AG04449 (cell line): Measurements from ENCODE around the gene VPS13A.

ENCODE experiments used
- CTCF ChIA-PET: fragments of 350-600 bp; formaldehyde crosslinking; extraction: SDS; loops from one replicate; lab custom pipeline; 2021; ENCODE audit warnings: antibody characterized with exemption; lab: Yijun Ruan, JAX
- POLR2A ChIA-PET: fragments of 400-600, 350-600 bp; formaldehyde crosslinking; extraction: SDS; loops from one replicate; lab custom pipeline; 2020; ENCODE audit warnings: antibody characterized with exemption, inconsistent platforms; lab: Yijun Ruan, JAX
- DNase-seq: peaks from one replicate; pipeline ENCODE4 v3.0.0-alpha.2; 2010; ENCODE audit warnings: low read depth, low spot score
- H3K4me3 ChIP-seq: 2 replicates; pipeline ENCODE4 v1.5.1; 2011; ENCODE audit warnings: low read depth, mild to moderate bottlenecking, control low read depth, low read length
- TF ChIP-seq, protein P1 (sequence below): IDR thresholded peaks from one replicate; pipeline ENCODE4 v1.5.1; 2011; ENCODE audit warnings: mild to moderate bottlenecking, moderate library complexity, low read length, control low read depth, inconsistent platforms; ENCODE audit not compliant: insufficient read depth; ENCODE audit errors: missing control alignments

Gene VPS13A

GRCh38 chr9:77424993-77425392 is 247.7 kb downstream of the VPS13A start:
- DNase-seq, result no peak
- CTCF ChIA-PET, result interaction anchor here (0.8 to 4.9 kb wide), 4 partner anchors 8 to 36 kb away, joined by 3 to 42 read pairs (median 10); no protein-coding TSS in a partner anchor
- POLR2A ChIA-PET, result no interaction called here
- TF ChIP-seq, protein P1, sequence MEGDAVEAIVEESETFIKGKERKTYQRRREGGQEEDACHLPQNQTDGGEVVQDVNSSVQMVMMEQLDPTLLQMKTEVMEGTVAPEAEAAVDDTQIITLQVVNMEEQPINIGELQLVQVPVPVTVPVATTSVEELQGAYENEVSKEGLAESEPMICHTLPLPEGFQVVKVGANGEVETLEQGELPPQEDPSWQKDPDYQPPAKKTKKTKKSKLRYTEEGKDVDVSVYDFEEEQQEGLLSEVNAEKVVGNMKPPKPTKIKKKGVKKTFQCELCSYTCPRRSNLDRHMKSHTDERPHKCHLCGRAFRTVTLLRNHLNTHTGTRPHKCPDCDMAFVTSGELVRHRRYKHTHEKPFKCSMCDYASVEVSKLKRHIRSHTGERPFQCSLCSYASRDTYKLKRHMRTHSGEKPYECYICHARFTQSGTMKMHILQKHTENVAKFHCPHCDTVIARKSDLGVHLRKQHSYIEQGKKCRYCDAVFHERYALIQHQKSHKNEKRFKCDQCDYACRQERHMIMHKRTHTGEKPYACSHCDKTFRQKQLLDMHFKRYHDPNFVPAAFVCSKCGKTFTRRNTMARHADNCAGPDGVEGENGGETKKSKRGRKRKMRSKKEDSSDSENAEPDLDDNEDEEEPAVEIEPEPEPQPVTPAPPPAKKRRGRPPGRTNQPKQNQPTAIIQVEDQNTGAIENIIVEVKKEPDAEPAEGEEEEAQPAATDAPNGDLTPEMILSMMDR, result no peak
- H3K4me3 ChIP-seq, result no peak overlapping the region

DNA sequence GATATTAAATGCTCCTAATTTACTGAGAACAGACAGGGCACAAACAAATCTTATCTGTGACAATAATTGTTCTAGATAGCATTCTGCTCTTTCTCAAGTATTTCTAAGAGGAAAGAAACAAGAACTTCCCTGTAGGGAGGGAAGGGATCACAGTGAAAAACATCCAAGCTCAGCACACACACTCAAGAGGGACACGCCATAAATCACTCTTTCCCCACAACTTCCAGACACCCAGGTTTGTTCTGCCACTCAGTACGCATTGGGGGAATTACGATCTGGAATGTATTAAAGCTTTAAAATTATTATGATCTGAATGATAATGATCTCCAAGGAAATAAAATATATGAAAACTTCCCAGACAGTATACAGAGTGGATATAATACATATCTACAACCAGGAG is 249.4 kb downstream of the VPS13A start:
- no peak overlapping the region for H3K4me3 ChIP-seq
- ChIA-PET CTCF (interaction anchor here (0.9 to 4.1 kb wide), 5 partner anchors 9 to 259 kb away, joined by 3 to 16 read pairs (median 4); no protein-coding TSS in a partner anchor), POLR2A (interaction anchor here (0.5 kb wide), 1 partner anchor 1939 kb away, joined by 3 read pairs; no protein-coding TSS in a partner anchor)
- TF ChIP-seq, protein P1, result no peak
- DNase-seq, result no peak

- DNase-seq, result no peak
- CTCF ChIA-PET, result interaction anchor here (0.9 to 4.1 kb wide), 5 partner anchors 10 to 260 kb away, joined by 3 to 16 read pairs (median 4); no protein-coding TSS in a partner anchor
Observed at GRCh38 chr9:77427256-77427927, 250.1 kb downstream of the VPS13A start.

DNA sequence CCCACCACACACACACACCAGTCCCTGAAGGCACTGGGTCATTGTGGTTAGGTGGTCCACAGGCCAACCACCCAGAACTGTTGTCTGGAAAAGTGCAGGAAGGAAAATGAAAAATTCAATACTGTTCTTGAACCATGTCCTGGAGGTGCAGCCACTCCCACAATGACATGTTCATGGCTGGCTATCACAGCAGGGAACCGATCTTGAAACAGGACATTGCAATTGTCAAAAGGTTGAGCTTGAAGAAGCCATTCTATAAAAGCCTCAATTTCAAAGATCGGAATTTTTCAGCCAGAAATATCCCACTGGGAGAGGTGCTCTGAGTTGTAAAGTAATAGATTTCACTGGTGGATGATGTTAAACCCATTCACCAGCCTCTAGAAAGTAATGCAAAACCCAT is 252.6 kb downstream of the VPS13A start:
- no peak overlapping the region for H3K4me3 ChIP-seq
- no peak for DNase-seq
- TF ChIP-seq, protein P1, result no peak
- POLR2A ChIA-PET, result no interaction called here
- CTCF ChIA-PET, result interaction anchor here (1.3 to 7.1 kb wide), 3 partner anchors 10 to 28 kb away, joined by 4 to 85 read pairs (median 17); no protein-coding TSS in a partner anchor

More at GRCh38 chr9:77427256-77427927, 250.1 kb downstream of the VPS13A start:
- TF ChIP-seq, protein P1, result no peak
- H3K4me3 ChIP-seq, result no peak overlapping the region
- POLR2A ChIA-PET, result interaction anchor here (0.5 kb wide), 1 partner anchor 1939 kb away, joined by 3 read pairs; no protein-coding TSS in a partner anchor

GRCh38 chr9:77432053-77432452 is 254.7 kb downstream of the VPS13A start:
- POLR2A ChIA-PET, result no interaction called here
- TF ChIP-seq, protein P1, result no peak
- CTCF ChIA-PET, result interaction anchor here (0.7 to 17.6 kb wide), 9 partner anchors 9 to 333 kb away, joined by 3 to 373 read pairs (median 27); no protein-coding TSS in a partner anchor
- H3K4me3 ChIP-seq, result no peak overlapping the region
- no peak for DNase-seq
